ENCODE results near the gene UBXN7. TPM values are rescaled to one million over a fixed set of nuclear protein-coding genes. Genes with fewer than 3 reads are reported as not detected.

Gene UBXN7
- total and polyA plus RNA-seq, 2 of the 13 experiments (the other 11 are each of a cell fraction or from before 2014, with no cell fraction given), result 12.5 to 15.9 TPM

GRCh38 chr3:196377321-196377720, 54.9 kb downstream of the UBXN7 start:
- H3K27ac ChIP-seq (ENCODE audit: extremely low read length, insufficient read depth, low read length), result no peak overlapping the region
- in situ Hi-C loops (cut with HindIII; ENCODE audit: extremely low pct_ligation_motif_present, low pct_unique_long_range_greater_than_20kb) (no loop called here), intact Hi-C loops (cut with micrococcal nuclease; ENCODE audit: unreplicated experiment) (no loop called here)
- H3K79me2 ChIP-seq (ENCODE audit: insufficient read depth, low read length), result no peaks in the 10 kb centered on the region
- no peaks in the 10 kb centered on the region for H3K4me1 ChIP-seq (ENCODE audit: insufficient read depth, low read length)
- WGBS (ENCODE audit: low lambda C conversion rate), result 97% methylated on average over 5 of the region's 5 CpGs
- H4K20me1 ChIP-seq (ENCODE audit: insufficient read depth, low read length), result 0 out of 2 replicates have a peak, but pooled peaks cover 4% of the 10 kb centered on the region
- no peak overlapping the region for H3K4me3 ChIP-seq (replicated peaks in 1 of 3; ENCODE audit: insufficient read depth in 1 of 3, low read depth in 2 of 3, low read length in 3 of 3)
- TF ChIP-seq CHCHD3 (CRISPR knock-in tag; IDR thresholded peaks at IDR 0.05), result no peak
- TF ChIP-seq, protein P1, sequence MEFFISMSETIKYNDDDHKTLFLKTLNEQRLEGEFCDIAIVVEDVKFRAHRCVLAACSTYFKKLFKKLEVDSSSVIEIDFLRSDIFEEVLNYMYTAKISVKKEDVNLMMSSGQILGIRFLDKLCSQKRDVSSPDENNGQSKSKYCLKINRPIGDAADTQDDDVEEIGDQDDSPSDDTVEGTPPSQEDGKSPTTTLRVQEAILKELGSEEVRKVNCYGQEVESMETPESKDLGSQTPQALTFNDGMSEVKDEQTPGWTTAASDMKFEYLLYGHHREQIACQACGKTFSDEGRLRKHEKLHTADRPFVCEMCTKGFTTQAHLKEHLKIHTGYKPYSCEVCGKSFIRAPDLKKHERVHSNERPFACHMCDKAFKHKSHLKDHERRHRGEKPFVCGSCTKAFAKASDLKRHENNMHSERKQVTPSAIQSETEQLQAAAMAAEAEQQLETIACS (CRISPR knock-in tag; IDR thresholded peaks at IDR 0.05), result no peak
- TF ChIP-seq HDAC6 (IDR thresholded peaks at IDR 0.05; ENCODE audit: low read depth, low read length), result no peak
- TF ChIP-seq ZFP36L1 (CRISPR knock-in tag; IDR thresholded peaks at IDR 0.05), result no peak
- ChIA-PET POLR2A (interaction anchor here (1.5 kb wide), 1 partner anchor 55 kb away, joined by 4 read pairs; the partner anchor contains the start of gene UBXN7), CTCF (ENCODE audit: low intra/inter-chr PET ratio, low total read pairs) (no interaction called here)
- no peak overlapping the region for H3K4me2 ChIP-seq (ENCODE audit: low read depth, low read length)
- FAIRE-seq, result no peak
- no peak overlapping the region for H3K9ac ChIP-seq (ENCODE audit: insufficient read depth, low read depth, low read length)
- no peaks in the 10 kb centered on the region for H3K9me3 ChIP-seq (ENCODE audit: low read length)
- H3K36me3 ChIP-seq (replicated peaks in 1 of 2; ENCODE audit: control insufficient read depth in 1 of 2, insufficient read depth in 2 of 2, low read length in 2 of 2), result peaks cover 2 to 25% of the 10 kb centered on the region in 2 experiments; a peak in 4 of 5 replicates
- no TSS peak for BruUV-seq (replicated peaks)
- H3K27me3 ChIP-seq (ENCODE audit: control insufficient read depth in 1 of 2, insufficient read depth in 2 of 2, low read length in 2 of 2), result no peaks in the 10 kb centered on the region
- no peak for DNase-seq (ENCODE audit: low spot score)
- ATAC-seq, result no peak
- H2AFZ ChIP-seq (ENCODE audit: low read length), result no peak overlapping the region

- Histone ChIP-seq H3K9ac (ENCODE audit: insufficient read depth, low read depth, low read length) (no peak overlapping the region), H3K36me3 (replicated peaks in 1 of 2; ENCODE audit: control insufficient read depth in 1 of 2, insufficient read depth in 2 of 2, low read length in 2 of 2) (peaks cover 8 to 66% of the 10 kb centered on the region in 2 experiments), H3K27me3 (ENCODE audit: control insufficient read depth in 1 of 2, insufficient read depth in 2 of 2, low read length in 2 of 2) (no peaks in the 10 kb centered on the region), H2AFZ (ENCODE audit: low read length) (no peak overlapping the region), H3K27ac (ENCODE audit: extremely low read length, insufficient read depth, low read length) (no peak overlapping the region), H3K4me2 (ENCODE audit: low read depth, low read length) (no peak overlapping the region), H3K4me3 (replicated peaks in 1 of 3; ENCODE audit: insufficient read depth in 1 of 3, low read depth in 2 of 3, low read length in 3 of 3) (no peak overlapping the region), H3K4me1 (ENCODE audit: insufficient read depth, low read length) (no peaks in the 10 kb centered on the region), H3K9me3 (ENCODE audit: low read length) (no peaks in the 10 kb centered on the region), H3K79me2 (ENCODE audit: insufficient read depth, low read length) (no peaks in the 10 kb centered on the region), H4K20me1 (ENCODE audit: insufficient read depth, low read length) (no peaks in the 10 kb centered on the region)
- in situ Hi-C loops (cut with HindIII; ENCODE audit: extremely low pct_ligation_motif_present, low pct_unique_long_range_greater_than_20kb) (no loop called here), intact Hi-C loops (cut with micrococcal nuclease; ENCODE audit: unreplicated experiment) (no loop called here)
- ChIA-PET CTCF (ENCODE audit: low intra/inter-chr PET ratio, low total read pairs) (no interaction called here), POLR2A (interaction anchor here (1.6 kb wide), 1 partner anchor 67 kb away, joined by 4 read pairs; the partner anchor contains the start of gene UBXN7)
- FAIRE-seq (no peak), DNase-seq (ENCODE audit: low spot score) (no peak), ATAC-seq (no peak)
- 95% methylated on average over 4 of the region's 4 CpGs for WGBS (ENCODE audit: low lambda C conversion rate)
- BruUV-seq (replicated peaks), result no TSS peak
- no peak for TF ChIP-seq KAT8 (CRISPR knock-in tag; IDR thresholded peaks at IDR 0.05)
- TF ChIP-seq KAT2B (IDR thresholded peaks at IDR 0.05; ENCODE audit: borderline replicate concordance, low read depth, low read length), result no peak
- TF ChIP-seq ZNF761 (CRISPR knock-in tag; conservative IDR thresholded peaks at IDR 0.05), result no peak
- TF ChIP-seq ZNF619 (CRISPR knock-in tag; IDR thresholded peaks at IDR 0.05), result no peak
- TF ChIP-seq MTA3 (CRISPR knock-in tag; IDR thresholded peaks at IDR 0.05), result no peak
- TF ChIP-seq ZNF282 (IDR thresholded peaks at IDR 0.05; ENCODE audit: partially characterized antibody), result no peak
- TF ChIP-seq TCF7L2 (IDR thresholded peaks at IDR 0.05; ENCODE audit: low read depth, low read length), result no peak
- TF ChIP-seq ZSCAN22 (CRISPR knock-in tag; IDR thresholded peaks at IDR 0.05), result no peak
- TF ChIP-seq ZNF124 (CRISPR knock-in tag; IDR thresholded peaks at IDR 0.05), result no peak
- no peak for TF ChIP-seq ZNF343 (CRISPR knock-in tag; IDR thresholded peaks at IDR 0.05)
- TF ChIP-seq MAZ (IDR thresholded peaks at IDR 0.05; ENCODE audit: borderline replicate concordance, low read depth, low read length), result no peak
- no peak for TF ChIP-seq MAZ (CRISPR knock-in tag; IDR thresholded peaks at IDR 0.05; ENCODE audit: low read depth)
- no peak for TF ChIP-seq GFI1 (CRISPR knock-in tag; IDR thresholded peaks at IDR 0.05; ENCODE audit: borderline replicate concordance)
- TF ChIP-seq ZNF607 (CRISPR knock-in tag; IDR thresholded peaks at IDR 0.05; ENCODE audit: borderline replicate concordance), result no peak
- TF ChIP-seq REXO4 (CRISPR knock-in tag; IDR thresholded peaks at IDR 0.05; ENCODE audit: borderline replicate concordance), result no peak
- TF ChIP-seq TEF (CRISPR knock-in tag; IDR thresholded peaks at IDR 0.05), result no peak
Observed at GRCh38 chr3:196365736-196366135, 66.5 kb downstream of the UBXN7 start.
